Testis (tissue), 2 donors: ENCODE results near the gene RIMBP2.

ENCODE experiments used
- POLR2A ChIP-seq: fragments of 450-650 bp; IDR thresholded peaks from one replicate; pipeline ENCODE4 v1.6.1; 2017; ENCODE audit warnings: antibody characterized with exemption, mild to moderate bottlenecking, moderate library complexity
- TF ChIP-seq, protein P1 (sequence below), 3 experiments: fragments of 450-650 bp in 2 of 3; fragments of 200-600 bp in 1 of 3; sonication (generic) in 1 of 3; IDR thresholded peaks; one replicate each; pipeline ENCODE4 v1.5.1; 2016 to 2019; ENCODE audit warnings: antibody characterized with exemption in 3 of 3, mild to moderate bottlenecking in 2 of 3, moderate library complexity in 1 of 3

DNA sequence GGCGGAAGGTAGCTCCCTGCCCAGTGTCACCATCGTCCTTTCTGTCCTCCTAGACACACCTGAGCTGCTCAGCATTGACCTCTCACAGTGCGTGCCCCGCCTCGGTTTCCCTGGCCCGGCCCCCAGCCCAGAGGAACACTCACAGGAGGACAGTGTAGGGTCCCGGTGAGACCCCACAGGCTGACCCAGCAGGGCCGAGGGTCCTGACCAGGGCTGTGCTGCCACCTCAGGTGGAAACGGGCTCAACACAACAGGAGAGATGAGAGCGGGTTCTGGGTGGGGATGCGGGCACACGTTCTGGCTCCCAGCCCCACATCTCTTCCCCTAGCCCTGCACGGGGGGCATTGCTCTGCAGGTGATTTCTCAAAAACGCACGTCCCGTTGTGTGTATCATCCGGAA lies 280.3 kb downstream of the RIMBP2 start:
- no peak for TF ChIP-seq POLR2A
- TF ChIP-seq, protein P1, sequence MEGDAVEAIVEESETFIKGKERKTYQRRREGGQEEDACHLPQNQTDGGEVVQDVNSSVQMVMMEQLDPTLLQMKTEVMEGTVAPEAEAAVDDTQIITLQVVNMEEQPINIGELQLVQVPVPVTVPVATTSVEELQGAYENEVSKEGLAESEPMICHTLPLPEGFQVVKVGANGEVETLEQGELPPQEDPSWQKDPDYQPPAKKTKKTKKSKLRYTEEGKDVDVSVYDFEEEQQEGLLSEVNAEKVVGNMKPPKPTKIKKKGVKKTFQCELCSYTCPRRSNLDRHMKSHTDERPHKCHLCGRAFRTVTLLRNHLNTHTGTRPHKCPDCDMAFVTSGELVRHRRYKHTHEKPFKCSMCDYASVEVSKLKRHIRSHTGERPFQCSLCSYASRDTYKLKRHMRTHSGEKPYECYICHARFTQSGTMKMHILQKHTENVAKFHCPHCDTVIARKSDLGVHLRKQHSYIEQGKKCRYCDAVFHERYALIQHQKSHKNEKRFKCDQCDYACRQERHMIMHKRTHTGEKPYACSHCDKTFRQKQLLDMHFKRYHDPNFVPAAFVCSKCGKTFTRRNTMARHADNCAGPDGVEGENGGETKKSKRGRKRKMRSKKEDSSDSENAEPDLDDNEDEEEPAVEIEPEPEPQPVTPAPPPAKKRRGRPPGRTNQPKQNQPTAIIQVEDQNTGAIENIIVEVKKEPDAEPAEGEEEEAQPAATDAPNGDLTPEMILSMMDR (IDR thresholded peaks at IDR 0.05): no peak
